Caco-2 (cell line): Measurements from ENCODE around the gene IGSF22. TPM values are rescaled to one million over a fixed set of nuclear protein-coding genes. Genes with fewer than 3 reads are reported as not detected.

Experiments
- BruUV-seq: library from RNA; stranded (reverse); fragments of 400-500 nt; replicated peaks from 2 replicates; lab custom pipeline; 2021; lab: Mats Ljungman, UMichigan
- CTCF ChIA-PET: fragments of 300-600 bp; sonication (Branson Sonifier 250); formaldehyde crosslinking; loops from one replicate; lab custom pipeline; 2022; ENCODE audit warnings: antibody characterized with exemption; lab: Charles Lee
- POLR2A ChIA-PET: fragments of 300-600 bp; sonication (Branson Sonifier 250); formaldehyde crosslinking; loops from one replicate; lab custom pipeline; 2022; ENCODE audit warnings: antibody characterized with exemption; lab: Charles Lee
- DNase-seq, 2 experiments: peaks; one replicate each; pipeline versions ENCODE4 v3.0.0 to v3.0.0-alpha.2; 2020 to 2022
- H3K27me3 ChIP-seq: replicated peaks from 2 replicates; pipeline ENCODE4 v1.6.0; 2011; ENCODE audit warnings: low read length; ENCODE audit not compliant: control insufficient read depth, insufficient read depth
- H3K36me3 ChIP-seq: 2 replicates; pipeline ENCODE4 v1.5.1; 2011; ENCODE audit warnings: low read length; ENCODE audit not compliant: control insufficient read depth, insufficient read depth
- H3K4me1 ChIP-seq: fragments of 250-450 bp; sonication (Bioruptor Pico); 2 replicates; pipeline ENCODE4 v1.5.1; 2020; ENCODE audit warnings: mild to moderate bottlenecking
- H3K4me3 ChIP-seq: 2 replicates; pipeline ENCODE4 v1.5.1; 2011; ENCODE audit warnings: low read depth, mild to moderate bottlenecking, control low read depth, low read length
- H3K9me3 ChIP-seq: fragments of 250-450 bp; sonication (Bioruptor Pico); 2 replicates; pipeline ENCODE4 v1.5.1; 2020; ENCODE audit warnings: mild to moderate bottlenecking, moderate library complexity
- H3K27ac Mint-ChIP-seq: one replicate; pipeline ENCODE4 v1.8.0; 2022; ENCODE audit warnings: mixed read lengths; ENCODE audit not compliant: unreplicated experiment
- H3K27me3 Mint-ChIP-seq: one replicate; pipeline ENCODE4 v1.8.0; 2022; ENCODE audit warnings: mixed read lengths; ENCODE audit not compliant: insufficient read depth, unreplicated experiment
- H3K36me3 Mint-ChIP-seq: one replicate; pipeline ENCODE4 v1.8.0; 2022; ENCODE audit warnings: mild to moderate bottlenecking, mixed read lengths; ENCODE audit not compliant: insufficient read depth, unreplicated experiment
- H3K4me1 Mint-ChIP-seq: one replicate; pipeline ENCODE4 v1.8.0; 2022; ENCODE audit warnings: low read depth, mixed read lengths; ENCODE audit not compliant: unreplicated experiment
- H3K4me3 Mint-ChIP-seq: one replicate; pipeline ENCODE4 v1.8.0; 2022; ENCODE audit warnings: mild to moderate bottlenecking, moderate library complexity, mixed read lengths; ENCODE audit not compliant: unreplicated experiment
- H3K9me3 Mint-ChIP-seq: one replicate; pipeline ENCODE4 v1.8.0; 2022; ENCODE audit warnings: mixed read lengths; ENCODE audit not compliant: unreplicated experiment
- CTCF ChIP-seq, 2 experiments: fragments of 200-600 bp in 1 of 2; IDR thresholded peaks; 1 replicate in 1 of 2; 2 replicates in 1 of 2; pipeline versions ENCODE4 v1.5.1 to v1.8.0; 2011 to 2022; ENCODE audit warnings: antibody characterized with exemption in 1 of 2, control low read depth in 1 of 2, inconsistent platforms in 1 of 2, low read depth in 1 of 2, low read length in 1 of 2, mild to moderate bottlenecking in 1 of 2, moderate library complexity in 1 of 2; ENCODE audit not compliant: insufficient read depth in 1 of 2, severe bottlenecking in 1 of 2, unreplicated experiment in 1 of 2
- intact Hi-C: fragments of 100-400 bp; cut with micrococcal nuclease; formaldehyde crosslinking; loops from one replicate; pipeline ENCODE4 v1.10.0; 2022; ENCODE audit not compliant: unreplicated experiment
- total RNA-seq: library from RNA; stranded (reverse); gene quantifications from 2 replicates; pipeline ENCODE4 v1.2.3, GENCODE V29; 2022

Gene IGSF22
- total RNA-seq, 1 experiment from 2014 or later, result not detected

GRCh38 chr11:18768472-18768901 is 42.5 kb upstream of the IGSF22 start:
- H3K27me3 ChIP-seq, result no peaks in the 10 kb centered on the region
- no peak overlapping the region for H3K4me3 Mint-ChIP-seq
- POLR2A ChIA-PET, result no interaction called here
- H3K9me3 Mint-ChIP-seq, result no peaks in the 10 kb centered on the region
- H3K27me3 Mint-ChIP-seq, result peaks cover 4% of the 10 kb centered on the region
- no peak overlapping the region for H3K4me3 ChIP-seq
- TF ChIP-seq CTCF (IDR thresholded peaks at IDR 0.05; ENCODE audit: insufficient read depth in 1 of 2, low read depth in 1 of 2, low read length in 1 of 2, severe bottlenecking in 1 of 2, unreplicated experiment in 1 of 2), result no peak
- intact Hi-C loops, result no loop called here
- no peaks in the 10 kb centered on the region for H3K9me3 ChIP-seq
- H3K4me1 Mint-ChIP-seq, result no peaks in the 10 kb centered on the region
- CTCF ChIA-PET, result no interaction called here
- no peaks in the 10 kb centered on the region for H3K36me3 ChIP-seq
- no TSS peak for BruUV-seq
- H3K4me1 ChIP-seq, result peaks cover 6% of the 10 kb centered on the region
- no peak overlapping the region for H3K27ac Mint-ChIP-seq
- DNase-seq, result no peak
- H3K36me3 Mint-ChIP-seq, result no peaks in the 10 kb centered on the region

GRCh38 chr11:18766015-18766414 is 40.0 kb upstream of the IGSF22 start:
- no peak for DNase-seq
- BruUV-seq, result no TSS peak
- Mint-ChIP-seq H3K4me3 (no peak overlapping the region), H3K4me1 (no peaks in the 10 kb centered on the region), H3K27me3 (peaks cover 7% of the 10 kb centered on the region), H3K9me3 (no peaks in the 10 kb centered on the region), H3K36me3 (no peaks in the 10 kb centered on the region), H3K27ac (no peak overlapping the region)
- no peaks in the 10 kb centered on the region for H3K27me3 ChIP-seq
- peaks cover 6% of the 10 kb centered on the region for H3K4me1 ChIP-seq
- TF ChIP-seq CTCF (IDR thresholded peaks at IDR 0.05; ENCODE audit: insufficient read depth in 1 of 2, low read depth in 1 of 2, low read length in 1 of 2, severe bottlenecking in 1 of 2, unreplicated experiment in 1 of 2), result no peak
- no peak overlapping the region for H3K4me3 ChIP-seq
- POLR2A ChIA-PET, result no interaction called here
- no peaks in the 10 kb centered on the region for H3K36me3 ChIP-seq
- H3K9me3 ChIP-seq, result no peaks in the 10 kb centered on the region
- CTCF ChIA-PET, result interaction anchor here (0.8 to 1.2 kb wide), 2 partner anchors 38 to 240 kb away, joined by 3 to 4 read pairs; no protein-coding TSS in a partner anchor
- intact Hi-C loops, result no loop called here

GRCh38 chr11:18765554-18765953 is 39.6 kb upstream of the IGSF22 start:
- ChIA-PET POLR2A (no interaction called here), CTCF (interaction anchor here (0.7 to 1.2 kb wide), 3 partner anchors 38 to 988 kb away, joined by 3 to 4 read pairs (median 3); no protein-coding TSS in a partner anchor)
- H3K27me3 Mint-ChIP-seq, result peaks cover 7% of the 10 kb centered on the region
- intact Hi-C loops, result loop anchor here (2.0 kb wide), 2 partner anchors 33 to 67 kb away; partner anchors contain the start of gene TMEM86A
- no peak overlapping the region for H3K4me3 ChIP-seq
- no peaks in the 10 kb centered on the region for H3K9me3 ChIP-seq
- no peak for DNase-seq
- no peaks in the 10 kb centered on the region for H3K36me3 Mint-ChIP-seq
- no peaks in the 10 kb centered on the region for H3K27me3 ChIP-seq
- H3K4me3 Mint-ChIP-seq, result no peak overlapping the region
- no TSS peak for BruUV-seq
- no peaks in the 10 kb centered on the region for H3K4me1 Mint-ChIP-seq
- peaks cover 6% of the 10 kb centered on the region for H3K4me1 ChIP-seq
- H3K36me3 ChIP-seq, result no peaks in the 10 kb centered on the region
- H3K9me3 Mint-ChIP-seq, result no peaks in the 10 kb centered on the region
- no peak for TF ChIP-seq CTCF (IDR thresholded peaks at IDR 0.05; ENCODE audit: insufficient read depth in 1 of 2, low read depth in 1 of 2, low read length in 1 of 2, severe bottlenecking in 1 of 2, unreplicated experiment in 1 of 2)
- no peak overlapping the region for H3K27ac Mint-ChIP-seq
